PFSK-1 (cell line): ENCODE data around the gene NTSR2.

Source experiments
- FOXP2 ChIP-seq: optimal IDR thresholded peaks from 2 replicates; pipeline ENCODE3; 2011; ENCODE audit warnings: borderline replicate concordance, control low read depth, inconsistent platforms; ENCODE audit not compliant: insufficient read depth; ENCODE audit errors: extremely low read length, extremely low read depth
- POLR2AphosphoS5 ChIP-seq: IDR thresholded peaks from 2 replicates; pipeline ENCODE4 v1.6.1; 2012; ENCODE audit warnings: low read depth, mild to moderate bottlenecking, control low read depth, low read length, moderate library complexity
- SIN3A ChIP-seq: IDR thresholded peaks from 2 replicates; pipeline ENCODE4 v1.6.1; 2012; ENCODE audit warnings: mild to moderate bottlenecking, low read length, moderate library complexity, borderline replicate concordance; ENCODE audit not compliant: insufficient read depth
- TAF1 ChIP-seq: IDR thresholded peaks from 2 replicates; pipeline ENCODE4 v1.6.1; 2012; ENCODE audit warnings: low read length, control low read depth, borderline replicate concordance; ENCODE audit not compliant: insufficient read depth
- TF ChIP-seq, protein P1 (sequence below), 2 experiments: IDR thresholded peaks; 2 replicates each; pipeline versions ENCODE4 v1.6.1 to v1.8.0; 2011 to 2012; ENCODE audit warnings: low read depth in 2 of 2, low read length in 2 of 2, control low read depth in 1 of 2, inconsistent platforms in 1 of 2, mild to moderate bottlenecking in 1 of 2, moderate library complexity in 1 of 2; ENCODE audit not compliant: insufficient read depth in 1 of 2

The NTSR2 gene

GRCh38 chr2:11705063-11705462 lies 35.1 kb upstream of the NTSR2 start:
- TF ChIP-seq, protein P1, sequence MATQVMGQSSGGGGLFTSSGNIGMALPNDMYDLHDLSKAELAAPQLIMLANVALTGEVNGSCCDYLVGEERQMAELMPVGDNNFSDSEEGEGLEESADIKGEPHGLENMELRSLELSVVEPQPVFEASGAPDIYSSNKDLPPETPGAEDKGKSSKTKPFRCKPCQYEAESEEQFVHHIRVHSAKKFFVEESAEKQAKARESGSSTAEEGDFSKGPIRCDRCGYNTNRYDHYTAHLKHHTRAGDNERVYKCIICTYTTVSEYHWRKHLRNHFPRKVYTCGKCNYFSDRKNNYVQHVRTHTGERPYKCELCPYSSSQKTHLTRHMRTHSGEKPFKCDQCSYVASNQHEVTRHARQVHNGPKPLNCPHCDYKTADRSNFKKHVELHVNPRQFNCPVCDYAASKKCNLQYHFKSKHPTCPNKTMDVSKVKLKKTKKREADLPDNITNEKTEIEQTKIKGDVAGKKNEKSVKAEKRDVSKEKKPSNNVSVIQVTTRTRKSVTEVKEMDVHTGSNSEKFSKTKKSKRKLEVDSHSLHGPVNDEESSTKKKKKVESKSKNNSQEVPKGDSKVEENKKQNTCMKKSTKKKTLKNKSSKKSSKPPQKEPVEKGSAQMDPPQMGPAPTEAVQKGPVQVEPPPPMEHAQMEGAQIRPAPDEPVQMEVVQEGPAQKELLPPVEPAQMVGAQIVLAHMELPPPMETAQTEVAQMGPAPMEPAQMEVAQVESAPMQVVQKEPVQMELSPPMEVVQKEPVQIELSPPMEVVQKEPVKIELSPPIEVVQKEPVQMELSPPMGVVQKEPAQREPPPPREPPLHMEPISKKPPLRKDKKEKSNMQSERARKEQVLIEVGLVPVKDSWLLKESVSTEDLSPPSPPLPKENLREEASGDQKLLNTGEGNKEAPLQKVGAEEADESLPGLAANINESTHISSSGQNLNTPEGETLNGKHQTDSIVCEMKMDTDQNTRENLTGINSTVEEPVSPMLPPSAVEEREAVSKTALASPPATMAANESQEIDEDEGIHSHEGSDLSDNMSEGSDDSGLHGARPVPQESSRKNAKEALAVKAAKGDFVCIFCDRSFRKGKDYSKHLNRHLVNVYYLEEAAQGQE (IDR thresholded peaks at IDR 0.05; ENCODE audit: insufficient read depth in 1 of 2, low read depth in 2 of 2, low read length in 2 of 2): no peak
- TF ChIP-seq TAF1 (no peak), FOXP2 (no peak), POLR2AphosphoS5 (no peak), SIN3A (no peak)

DNA sequence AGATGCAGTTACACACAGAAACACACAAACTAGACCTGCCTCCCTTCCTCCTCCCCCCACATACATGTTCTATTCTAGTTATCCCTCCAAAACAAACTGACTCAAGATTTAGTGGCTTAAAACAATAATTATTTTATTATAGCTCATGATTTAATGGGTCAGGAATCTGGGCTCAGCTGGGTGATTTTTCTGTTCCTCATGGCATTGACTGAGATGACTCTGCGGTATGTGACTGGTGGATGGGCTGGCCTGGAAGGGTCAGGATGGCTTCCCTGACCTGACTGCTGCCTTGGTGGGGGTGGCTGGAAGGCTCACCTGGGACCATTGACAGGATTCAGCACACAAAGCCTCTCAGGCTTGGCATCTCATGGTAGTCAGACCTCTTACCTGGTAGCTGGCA lies 33.7 kb upstream of the NTSR2 start:
- TF ChIP-seq FOXP2 (no peak), SIN3A (no peak), TAF1 (no peak), POLR2AphosphoS5 (no peak)
- TF ChIP-seq, protein P1 (IDR thresholded peaks at IDR 0.05; ENCODE audit: insufficient read depth in 1 of 2, low read depth in 2 of 2, low read length in 2 of 2): no peak

DNA sequence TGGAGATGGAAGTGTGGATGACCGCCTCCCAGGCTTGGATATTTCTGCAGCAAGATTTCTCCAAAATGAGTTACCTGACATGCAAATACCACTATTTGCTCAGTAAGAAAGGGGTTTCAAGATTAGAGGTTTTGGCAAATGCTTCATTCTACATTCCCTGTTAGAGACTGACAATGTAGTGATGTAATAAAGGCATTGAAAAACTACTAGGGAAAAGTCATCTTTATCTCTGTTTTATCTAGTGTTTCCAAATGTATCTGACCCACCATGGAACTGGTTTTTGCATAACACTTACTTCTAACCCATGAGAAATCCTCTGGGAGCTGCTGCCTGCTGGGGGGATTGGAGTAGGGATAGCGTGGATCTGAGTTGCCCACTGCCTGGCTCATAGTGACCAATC lies 33.0 kb upstream of the NTSR2 start:
- TF ChIP-seq TAF1: no peak
- TF ChIP-seq, protein P1 (IDR thresholded peaks at IDR 0.05; ENCODE audit: insufficient read depth in 1 of 2, low read depth in 2 of 2, low read length in 2 of 2): no peak

DNA sequence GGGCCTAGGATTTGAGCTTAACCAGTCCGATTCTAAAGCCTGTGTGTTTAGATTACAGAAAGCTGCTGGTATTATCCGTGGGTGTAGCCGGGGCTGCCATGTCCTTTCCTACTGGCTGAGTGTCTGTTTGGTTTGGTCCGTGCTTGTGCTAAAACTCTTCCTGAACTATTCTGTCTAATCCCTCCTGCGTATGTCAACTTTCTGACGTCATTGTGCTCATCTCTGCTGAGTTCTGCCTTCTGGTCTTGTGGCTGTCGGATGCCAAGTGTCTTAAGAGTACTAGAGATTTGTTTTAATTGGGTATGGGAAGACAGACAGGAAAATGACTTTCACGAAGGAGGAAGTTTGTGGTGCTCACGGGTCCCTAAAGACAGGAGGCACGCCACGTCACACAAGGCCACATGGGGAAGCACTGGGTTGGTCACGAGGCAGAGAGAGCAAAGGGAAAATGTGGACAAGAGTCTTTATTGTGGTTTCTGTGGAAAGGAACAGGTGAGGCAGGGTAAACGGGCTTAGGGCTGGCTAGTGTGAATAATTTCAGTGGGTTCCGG lies 31.8 kb upstream of the NTSR2 start:
- TF ChIP-seq, protein P1 (IDR thresholded peaks at IDR 0.05; ENCODE audit: insufficient read depth in 1 of 2, low read depth in 2 of 2, low read length in 2 of 2): no peak

- no peak for TF ChIP-seq TAF1
- TF ChIP-seq FOXP2: no peak
- TF ChIP-seq, protein P1 (IDR thresholded peaks at IDR 0.05; ENCODE audit: insufficient read depth in 1 of 2, low read depth in 2 of 2, low read length in 2 of 2): no peak
- no peak for TF ChIP-seq POLR2AphosphoS5
- no peak for TF ChIP-seq SIN3A
These were observed 31.2 kb upstream of the NTSR2 start for GRCh38 chr2:11701206-11701605.
